ENCODE results near the gene PRR13.
"Not testable (repeated sequence)": the region's sequence is repeated elsewhere in the genome, so short reads cannot be mapped to it uniquely, and the experiment has no call there.

The PRR13 gene

DNA sequence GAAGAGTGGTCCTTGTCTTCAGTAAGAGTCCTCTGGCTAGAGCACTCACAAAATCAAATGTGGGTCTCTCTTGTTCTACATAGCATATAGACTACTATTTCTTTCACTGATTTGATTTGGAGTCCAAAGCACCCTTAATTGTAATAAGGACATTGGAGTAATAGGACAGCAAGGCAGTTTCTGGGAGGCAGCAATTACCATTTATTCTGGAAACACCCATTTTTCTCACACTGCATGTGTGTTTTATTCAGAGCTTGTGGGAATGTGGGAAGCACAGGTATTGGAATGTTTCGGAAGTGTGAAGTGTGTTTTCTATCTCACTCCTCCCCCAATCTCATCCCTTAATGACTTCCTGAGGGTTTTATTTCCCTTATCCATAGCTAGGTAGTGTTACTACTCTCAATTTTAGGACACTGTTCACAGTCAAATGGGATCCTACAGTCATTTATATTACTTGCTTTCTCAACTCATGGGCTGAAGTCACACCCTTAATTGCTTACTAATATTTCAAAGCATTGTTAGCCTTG, 30.6 kb downstream of the PRR13 start:
- no peak for DNase-seq (ENCODE audit: low read depth)

DNA sequence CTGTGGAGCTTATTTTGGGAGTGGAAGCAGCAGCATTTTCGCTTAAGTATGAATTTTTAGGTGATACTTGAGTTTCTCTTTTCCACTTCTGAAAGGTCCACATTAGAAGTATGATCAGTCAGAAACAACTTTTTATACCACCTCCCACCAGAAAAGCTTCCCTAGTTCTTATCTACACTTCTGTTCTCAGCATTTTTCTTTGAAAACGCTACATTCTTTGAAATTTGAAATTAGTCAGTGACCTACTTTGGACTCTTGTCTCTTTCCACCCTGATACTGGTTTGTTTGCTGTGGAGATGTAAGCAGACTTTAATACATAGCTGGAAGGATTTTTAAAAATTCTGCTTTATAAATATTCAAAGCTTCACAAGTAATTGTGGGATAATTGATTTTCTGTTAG, 32.5 kb downstream of the PRR13 start:
- no peak for DNase-seq (ENCODE audit: low read depth)

DNA sequence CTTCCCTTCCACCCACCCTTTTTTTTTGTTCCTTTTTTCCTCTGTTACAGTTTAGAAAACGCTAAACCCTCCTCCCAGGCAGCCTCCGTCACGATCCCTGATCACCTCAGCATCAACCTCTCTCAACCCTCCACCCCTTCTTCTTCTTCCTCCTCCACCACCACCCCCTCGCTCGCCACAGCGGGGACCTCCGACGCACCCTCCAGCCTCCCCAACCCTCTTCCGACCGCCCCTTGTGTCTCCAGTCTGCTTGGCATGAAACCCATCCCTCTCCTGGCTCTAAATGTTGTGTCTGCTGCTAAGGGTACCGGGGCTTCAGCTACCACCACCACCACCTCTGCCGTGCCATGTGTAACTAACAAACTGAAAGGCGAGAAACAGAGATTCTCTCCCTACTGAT, 33.3 kb downstream of the PRR13 start:
- no peak for DNase-seq (ENCODE audit: low read depth)

DNA sequence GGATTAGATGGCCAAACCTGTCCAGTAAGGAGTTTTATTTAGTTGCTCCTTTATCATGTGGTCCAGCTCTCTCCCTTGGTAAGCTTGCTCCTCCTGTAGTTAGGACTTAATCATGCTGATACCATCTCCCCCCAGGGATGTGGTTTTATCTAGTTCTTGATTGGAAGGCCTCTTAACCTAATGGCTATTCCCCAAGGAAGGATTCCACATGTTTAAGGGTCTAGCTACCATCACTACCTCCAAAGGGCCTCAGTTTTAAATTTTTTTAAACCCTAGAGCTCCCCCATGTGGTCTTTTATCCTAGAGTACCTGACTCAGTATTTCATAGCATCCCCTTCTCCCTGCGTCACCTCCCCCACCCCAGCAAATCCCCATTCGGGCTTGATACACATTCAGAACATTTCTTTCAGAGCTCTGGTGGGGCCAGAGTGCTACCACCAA, 35.3 kb downstream of the PRR13 start:
- no peak for DNase-seq (ENCODE audit: low read depth)

DNA sequence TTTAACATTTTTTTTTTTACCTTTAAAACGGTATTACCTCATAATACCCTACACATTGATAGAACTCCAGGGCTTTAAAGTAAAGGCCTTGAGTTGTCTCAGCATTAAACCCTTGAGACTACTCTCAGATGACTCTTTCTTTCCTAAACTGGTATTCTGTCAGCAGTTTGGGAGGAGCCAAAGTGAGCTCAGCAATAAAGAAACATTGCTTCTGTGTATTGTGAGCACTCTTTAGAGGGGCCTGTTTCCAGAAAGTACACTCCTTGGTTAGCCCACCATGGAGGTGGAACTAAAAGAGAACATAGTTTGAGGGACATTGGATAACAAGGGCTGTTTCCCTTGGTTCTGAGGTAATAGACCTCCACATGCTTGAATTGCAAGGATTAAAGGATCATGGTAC, 37.3 kb downstream of the PRR13 start:
- DNase-seq (ENCODE audit: low read depth) = no peak

DNA sequence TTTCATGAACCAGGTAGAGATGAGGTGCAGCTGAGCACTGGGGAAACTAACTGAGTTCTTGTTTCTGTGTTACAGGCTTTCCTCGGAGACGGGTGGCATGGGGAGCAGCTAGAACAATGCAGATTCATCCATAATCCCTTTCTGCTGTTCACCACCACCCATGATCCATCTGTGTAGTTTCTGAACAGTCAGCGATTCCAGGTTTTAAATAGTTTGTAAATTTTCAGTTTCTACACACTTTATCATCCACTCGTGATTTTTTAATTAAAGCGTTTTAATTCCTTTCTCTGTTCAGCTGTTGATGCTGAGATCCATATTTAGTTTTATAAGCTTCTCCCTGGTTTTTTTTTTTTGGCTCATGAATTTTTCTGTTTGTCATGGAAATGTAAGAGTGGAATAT, 37.8 kb downstream of the PRR13 start:
- DNase-seq (ENCODE audit: low read depth) = no peak

DNA sequence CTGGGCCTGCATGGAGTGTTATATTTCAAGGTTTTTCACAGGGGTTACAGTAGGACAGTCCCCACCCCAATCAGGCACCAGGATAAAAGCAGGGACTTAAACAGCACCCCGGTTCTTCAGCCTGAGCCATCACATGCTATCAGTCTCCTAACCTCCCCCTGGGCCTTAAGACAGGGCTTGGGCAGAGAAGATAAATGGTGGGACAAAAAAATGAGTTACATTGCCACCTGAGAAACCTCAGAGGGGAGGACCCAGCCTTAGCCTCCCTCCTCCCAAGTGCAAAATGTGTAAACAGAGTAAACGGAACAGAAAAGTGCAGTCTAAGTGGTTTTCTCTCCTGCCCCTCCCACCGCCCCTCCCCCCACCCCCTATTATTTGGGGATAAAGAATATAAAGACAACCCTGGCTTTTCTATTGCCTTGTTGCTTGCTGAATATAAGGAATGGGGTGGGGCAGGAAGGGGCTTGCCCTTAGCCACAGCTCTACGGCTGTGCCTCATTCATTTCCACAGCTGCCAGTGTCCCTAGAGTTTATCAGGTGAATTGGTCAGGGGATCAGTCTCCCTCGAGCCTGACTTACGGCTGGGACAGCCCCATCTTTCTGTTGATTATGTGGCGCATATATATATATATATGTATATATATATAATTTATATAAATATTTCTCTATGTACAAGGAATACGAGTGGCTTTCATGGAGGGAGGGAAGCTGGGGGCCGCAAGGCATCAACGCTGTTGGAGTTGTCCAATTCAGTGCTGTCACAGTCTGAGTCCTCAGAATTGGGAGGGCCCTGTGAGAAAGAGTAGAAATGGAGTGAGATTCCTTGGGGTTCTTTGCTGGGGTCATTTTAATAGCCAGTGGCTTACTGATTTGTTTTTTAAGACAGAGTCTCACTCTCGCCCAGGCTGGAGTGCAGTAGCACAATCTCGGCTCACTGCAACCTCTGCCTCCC, 39.2 kb downstream of the PRR13 start:
- no peak for DNase-seq (ENCODE audit: low read depth)

DNA sequence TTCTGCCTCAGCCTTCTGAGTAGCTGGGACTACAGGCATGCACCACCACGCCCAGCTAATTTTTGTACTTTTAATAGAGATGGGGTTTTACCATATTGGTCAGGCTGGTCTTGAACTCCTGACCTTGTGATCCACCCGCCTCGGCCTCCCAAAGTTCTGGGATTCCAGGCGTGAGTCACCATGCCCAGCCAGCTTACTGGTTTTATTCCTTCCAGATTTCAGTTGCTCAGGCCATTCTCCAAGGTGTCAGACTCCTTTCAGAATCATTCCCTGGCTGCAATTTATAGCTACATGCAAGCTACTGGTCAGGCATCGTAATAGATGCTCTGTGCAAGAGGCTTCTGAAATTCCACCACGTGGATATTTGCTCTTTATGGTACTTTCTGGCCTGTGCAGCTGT, 39.9 kb downstream of the PRR13 start:
- not testable (repeated sequence) for DNase-seq (ENCODE audit: low read depth)

DNA sequence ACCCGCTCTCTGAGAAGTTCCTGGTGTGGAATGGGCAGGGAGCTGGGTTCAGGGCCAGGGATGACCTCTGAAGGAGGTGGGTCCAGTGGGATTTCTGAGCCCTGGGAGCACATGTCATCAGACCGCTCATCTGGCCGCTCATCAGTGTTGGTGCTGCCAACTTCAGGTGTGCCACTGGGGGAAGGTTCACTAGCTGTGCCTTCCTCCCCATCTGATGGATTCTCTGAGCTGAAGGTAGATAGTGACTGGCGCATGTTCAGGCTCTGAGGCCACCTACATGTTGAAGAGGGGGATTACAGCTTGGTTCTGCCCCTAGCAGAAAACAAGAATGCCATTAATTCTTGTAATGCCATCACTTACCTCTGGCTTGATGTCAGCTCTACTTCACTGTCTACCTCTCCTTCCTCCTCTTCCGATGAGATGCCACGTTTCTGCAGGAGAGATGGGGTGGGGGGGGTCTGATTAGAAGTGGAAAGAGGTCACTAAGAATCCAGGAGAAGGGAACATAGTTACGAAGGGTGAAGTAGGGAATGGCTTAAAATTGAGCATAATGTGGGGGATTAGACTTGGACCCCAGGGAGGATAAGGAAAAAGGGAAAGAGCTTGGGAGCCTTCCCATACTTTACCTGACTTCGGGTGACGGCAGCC, 40.5 kb downstream of the PRR13 start:
- no peak for DNase-seq (ENCODE audit: low read depth)

DNA sequence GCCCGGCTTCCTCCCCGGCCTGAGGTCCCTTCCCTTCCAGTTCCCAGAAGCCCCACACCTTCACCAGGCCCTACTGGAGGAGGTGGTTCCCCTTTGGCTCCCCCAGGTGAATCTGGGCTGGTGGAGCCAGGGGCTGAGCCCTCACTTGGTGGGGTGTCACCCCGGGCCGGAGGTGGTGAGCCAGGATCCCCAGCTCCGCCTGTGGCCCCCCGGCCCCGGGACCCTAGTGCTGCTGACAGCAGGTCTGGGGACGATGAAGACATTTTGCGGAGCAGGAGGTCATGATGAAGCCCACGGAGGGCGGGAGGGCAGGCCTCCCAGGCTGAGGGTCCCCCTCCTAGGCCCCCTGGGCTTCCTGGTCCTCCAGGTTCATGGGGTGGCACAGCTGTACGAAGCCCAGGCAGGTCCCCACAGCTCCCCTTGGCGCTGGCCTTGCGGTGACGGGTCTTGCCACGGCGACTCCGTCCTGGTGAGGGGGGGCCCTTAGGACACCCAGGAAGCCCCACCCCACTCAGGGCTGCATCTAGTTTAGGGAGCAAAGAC, 41.2 kb downstream of the PRR13 start:
- no peak for DNase-seq (ENCODE audit: low read depth)

DNA sequence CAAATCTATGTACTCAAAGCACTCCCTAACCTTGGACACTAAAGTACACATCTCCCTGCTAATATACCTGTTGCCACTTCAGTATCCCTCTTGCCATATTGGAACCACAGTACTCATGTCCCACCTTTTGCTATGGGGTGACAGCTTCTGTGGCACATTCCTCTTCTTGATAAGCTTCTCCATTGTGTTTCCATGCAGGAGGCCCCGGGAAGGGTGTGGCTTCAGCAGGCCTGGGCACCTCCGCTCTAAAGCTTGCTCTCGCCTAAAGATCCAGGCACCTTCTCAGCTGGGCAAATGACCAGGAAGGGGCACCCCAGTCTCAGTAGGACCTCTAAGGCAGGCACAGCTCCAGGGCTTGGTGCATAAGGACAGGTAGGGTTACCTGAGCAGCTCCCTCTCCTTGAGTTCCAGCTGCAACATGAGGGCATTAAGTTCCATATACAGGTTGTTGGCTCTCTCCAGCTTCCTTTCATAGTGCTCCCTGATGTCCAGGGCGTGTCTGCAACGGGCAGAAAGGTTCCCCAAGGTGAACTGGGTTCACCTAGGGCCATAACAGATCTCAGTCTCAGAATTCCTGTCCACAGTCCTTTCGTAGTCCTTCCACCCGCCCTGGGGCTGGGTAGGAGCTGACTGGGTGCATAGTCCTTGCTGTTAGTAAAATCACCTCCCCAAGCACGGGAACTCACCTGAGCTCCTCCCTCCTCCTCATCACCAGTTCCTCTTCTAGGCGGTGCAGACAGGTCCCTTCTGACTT, 41.9 kb downstream of the PRR13 start:
- no peak for DNase-seq (ENCODE audit: low read depth)

DNA sequence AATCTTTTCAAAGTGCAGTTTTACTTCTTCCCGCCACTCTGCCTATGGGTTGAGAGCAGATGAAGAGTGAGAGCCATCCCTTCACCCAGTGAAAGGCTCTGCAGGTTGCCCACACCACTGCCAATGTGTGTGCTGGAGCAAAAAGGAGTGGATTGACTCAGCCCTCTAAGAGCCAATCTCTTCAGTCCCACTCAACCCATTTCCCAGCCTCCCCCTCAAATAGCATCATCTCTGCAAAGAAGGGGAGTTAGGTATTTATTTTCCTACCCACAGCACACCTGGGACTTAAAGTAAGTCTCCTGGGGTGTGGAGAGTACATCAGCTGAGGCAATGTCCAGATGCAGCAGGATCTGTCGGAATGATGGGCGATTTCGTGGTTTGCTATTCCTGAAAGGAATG, 42.4 kb downstream of the PRR13 start:
- DNase-seq (ENCODE audit: low read depth) = no peak

DNA sequence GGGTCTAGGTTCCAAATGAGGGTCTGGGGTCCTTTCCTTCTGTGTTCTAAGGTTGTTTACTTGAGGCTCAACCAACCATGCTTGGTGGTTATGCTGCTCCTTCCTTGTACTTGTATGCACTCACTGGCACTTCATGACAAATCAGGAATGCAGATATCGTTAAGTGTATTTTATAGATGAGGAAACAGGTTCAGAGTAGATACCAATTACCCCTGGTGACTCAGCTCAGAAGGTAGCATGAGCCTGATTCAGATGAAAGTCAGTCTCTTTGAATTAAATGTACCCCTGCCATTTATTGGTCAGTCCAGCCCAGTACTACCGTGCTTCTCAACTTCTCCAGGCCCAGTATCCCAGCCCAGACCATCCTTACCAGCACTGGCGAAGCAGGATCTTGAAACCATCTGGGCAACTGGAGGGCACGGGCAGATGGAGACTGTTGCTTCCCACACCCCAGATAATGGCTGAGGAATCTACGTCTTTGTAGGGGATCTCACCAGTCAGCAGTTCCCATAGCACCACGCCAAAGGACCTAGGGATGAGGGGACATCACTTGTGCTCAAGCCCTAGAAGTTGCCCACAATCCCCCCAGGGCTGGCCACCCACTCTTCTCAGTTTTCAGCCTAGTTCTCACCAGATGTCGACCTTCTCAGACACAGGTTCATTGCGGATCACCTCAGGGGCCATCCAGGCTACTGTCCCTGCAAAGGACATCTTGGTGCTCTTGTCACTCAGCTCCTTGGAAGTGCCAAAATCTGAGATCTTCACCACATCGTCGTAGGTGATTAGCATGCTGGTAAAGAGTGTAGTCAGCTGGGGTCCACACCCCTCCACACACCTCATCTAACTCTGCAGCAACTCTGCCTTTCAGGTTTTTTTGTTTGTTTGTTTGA, 43.4 kb downstream of the PRR13 start:
- no peak for DNase-seq (ENCODE audit: low read depth)

DNA sequence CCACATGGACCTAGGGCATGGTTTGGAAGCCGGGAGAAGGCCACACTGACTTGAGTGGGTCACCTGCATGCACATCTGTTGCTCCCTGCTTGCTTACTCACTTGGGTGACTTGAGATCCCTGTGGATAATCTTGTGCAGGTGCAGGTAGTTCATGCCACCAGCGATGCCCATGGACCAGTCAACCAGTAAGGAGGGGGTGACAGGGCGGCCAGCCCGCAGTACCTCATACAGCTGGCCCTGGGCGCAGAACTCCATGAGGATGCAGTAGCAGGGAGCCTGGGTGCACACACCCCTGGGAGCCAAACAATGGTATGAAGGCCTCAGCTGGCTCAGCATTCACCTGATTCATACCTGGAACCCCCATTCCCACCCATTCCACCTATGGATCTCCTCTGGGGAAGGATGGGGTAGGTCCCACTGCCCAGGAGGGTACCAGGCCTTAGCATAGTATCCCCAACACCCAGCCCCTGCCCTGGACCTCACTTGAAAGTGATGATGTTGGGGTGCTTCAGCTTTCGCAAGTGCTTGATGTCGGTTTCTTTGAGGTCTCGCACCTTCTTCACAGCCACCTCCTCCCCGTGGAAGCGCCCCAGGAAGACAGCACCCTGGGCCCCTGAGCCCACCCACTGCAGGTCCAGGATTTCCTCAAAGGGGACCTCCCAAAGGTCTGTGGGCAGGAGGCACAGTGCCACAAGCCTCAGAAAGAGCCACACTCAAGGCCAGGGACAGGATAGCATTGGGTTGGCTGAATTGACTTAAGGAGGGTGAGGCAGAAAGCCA, 44.6 kb downstream of the PRR13 start:
- DNase-seq (ENCODE audit: low read depth) = no peak

DNA sequence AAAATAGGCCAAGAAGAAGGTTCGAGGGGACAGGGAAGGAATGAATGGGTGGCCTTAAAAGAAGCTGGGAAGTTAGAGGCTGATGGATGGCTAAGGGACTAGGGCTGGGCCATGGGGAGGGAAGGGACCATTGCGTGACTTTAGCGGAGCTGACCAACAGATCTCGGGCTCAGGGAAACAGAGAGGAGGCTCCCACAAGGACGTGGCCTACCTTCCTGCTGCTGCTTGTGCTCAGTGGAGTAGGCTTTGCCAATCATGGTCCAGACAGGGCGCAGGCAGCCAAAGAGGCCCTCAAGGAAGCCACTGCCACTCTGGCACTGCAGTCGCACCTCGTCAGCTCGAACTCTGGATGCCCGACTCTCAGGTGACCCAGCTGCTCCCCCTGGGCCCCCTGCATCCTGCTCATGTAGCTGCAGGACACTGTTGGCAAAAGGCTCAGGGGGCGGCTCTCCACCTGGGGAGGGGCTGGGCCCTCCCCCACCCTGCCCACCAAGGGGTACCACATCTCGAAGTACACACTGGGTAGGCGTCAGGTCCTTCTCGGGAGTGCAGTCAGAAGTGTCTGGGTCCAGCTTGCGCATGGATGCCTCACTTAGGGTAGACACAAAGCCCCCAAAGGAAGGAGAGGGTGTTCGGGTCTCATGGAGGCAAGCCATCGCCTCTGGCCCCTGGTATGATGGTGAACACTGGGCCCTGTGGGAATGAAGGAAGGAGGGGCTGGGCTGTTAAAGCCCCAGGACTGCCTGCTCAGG, 45.4 kb downstream of the PRR13 start:
- no peak for DNase-seq (ENCODE audit: low read depth)

DNA sequence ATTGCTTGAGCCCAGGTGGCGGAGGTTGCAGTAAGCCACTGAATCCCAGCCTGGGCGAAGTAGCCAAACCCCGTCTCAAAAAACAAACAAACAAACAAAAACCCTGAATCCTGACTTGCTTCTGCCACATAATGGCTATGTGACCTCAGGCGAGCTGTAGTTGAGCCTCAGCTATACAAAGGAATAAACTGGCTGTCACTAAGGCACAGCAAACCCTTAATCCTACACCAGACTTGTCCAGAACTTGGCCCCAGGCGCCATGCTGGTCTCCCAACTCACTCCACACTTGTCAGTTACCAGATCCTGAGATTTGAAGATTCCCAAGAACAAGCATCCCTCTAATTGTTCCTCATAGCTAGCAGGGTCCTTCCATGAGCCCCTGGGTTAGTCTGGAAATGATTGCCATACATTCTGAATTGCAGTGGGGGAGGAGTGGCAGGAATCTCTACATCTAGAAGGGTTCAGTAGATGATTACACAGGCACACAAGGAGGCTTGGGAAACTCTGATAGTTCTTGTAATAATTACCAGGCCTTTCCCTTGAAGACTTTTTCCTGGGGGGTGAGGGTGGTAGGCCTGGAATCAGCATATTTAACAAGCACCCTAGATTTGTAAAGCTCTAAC, 47.8 kb downstream of the PRR13 start:
- no peak for DNase-seq (ENCODE audit: low read depth)

DNA sequence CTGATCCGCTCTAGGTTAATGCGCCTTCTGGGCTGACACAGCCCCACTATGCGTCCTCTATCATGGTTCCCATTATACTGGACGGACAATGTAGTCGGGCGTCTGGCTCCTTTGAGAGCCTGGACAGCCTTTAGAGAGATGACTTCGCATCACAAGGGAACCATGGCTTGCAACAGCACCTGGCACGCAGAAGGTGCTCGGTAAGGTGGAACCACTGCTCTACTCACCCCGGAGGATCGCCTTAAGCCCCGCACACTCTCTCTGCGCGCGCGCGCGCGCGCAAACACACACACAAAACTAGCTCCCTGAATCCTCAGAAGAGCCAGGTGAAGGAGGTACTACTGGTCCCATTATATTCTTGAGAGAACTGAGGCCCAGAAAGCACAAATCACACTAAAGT, 50.7 kb downstream of the PRR13 start:
- DNase-seq (ENCODE audit: low read depth) = no peak

DNA sequence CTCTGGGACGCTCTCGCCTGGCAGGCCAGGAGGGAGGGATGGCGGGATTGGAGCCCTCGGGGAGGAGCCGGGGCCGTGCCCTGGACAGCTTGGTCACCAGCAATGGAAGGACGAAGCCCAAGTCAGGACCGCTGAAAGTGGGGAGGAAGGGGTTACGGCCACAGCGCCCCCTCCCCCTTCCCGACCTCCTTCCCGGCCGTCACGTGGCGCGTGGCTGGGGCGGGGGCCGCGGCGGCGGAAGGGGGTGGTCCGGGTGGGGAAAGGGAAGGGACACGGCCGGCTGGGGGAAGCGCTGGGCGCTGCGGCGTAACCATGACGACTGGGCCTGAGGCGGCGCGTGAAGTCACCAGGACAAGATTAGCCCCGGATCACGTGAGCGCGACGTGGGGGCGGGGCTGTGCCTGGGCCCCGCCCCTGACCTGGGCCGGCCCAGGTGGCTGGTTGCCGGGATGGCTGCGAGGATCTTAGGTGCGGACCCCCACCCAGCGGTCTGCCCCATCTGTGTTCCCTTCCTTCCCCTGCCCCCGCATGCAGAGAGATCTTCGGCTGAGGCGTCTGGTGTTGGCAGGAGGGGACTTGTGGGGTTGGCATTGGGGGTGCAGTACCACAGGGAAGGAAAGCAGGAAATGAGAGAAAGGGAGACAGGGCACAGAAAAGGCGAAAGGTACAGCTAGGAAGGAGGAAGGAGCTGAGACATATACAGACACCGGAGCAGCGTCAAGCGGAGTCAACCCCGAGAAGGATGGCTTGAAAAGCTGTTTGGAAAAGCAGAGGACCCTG, 51.5 kb downstream of the PRR13 start:
- DNase-seq (ENCODE audit: low read depth) = peak; percentile 76

Measured in activated T-helper 1 cell treated with Interleukin-2 at 50 U/mL for 16 hours (primary cell).